HepG2 (cell line): ENCODE data around the gene NODAL. TPM values are rescaled to one million over a fixed set of nuclear protein-coding genes. Genes with fewer than 3 reads are reported as not detected.
A peak's percentile ranks its signal among the peaks of the same experiment; 100 is the strongest.

Experiments used
- ISL2 ChIP-seq: sonication (generic); formaldehyde crosslinking; IDR thresholded peaks from 2 replicates; pipeline ENCODE4 v1.5.0; 2020; ENCODE audit warnings: missing genetic modification reagents
- KAT8 ChIP-seq: IDR thresholded peaks from 2 replicates; pipeline ENCODE4 v1.6.1; 2016; ENCODE audit warnings: missing genetic modification reagents, missing compliant biosample characterization
- KMT2A ChIP-seq: sonication (generic); formaldehyde crosslinking; IDR thresholded peaks from 2 replicates; pipeline ENCODE4 v1.4.0; 2020; ENCODE audit warnings: missing genetic modification reagents
- NPAS2 ChIP-seq: sonication (generic); formaldehyde crosslinking; IDR thresholded peaks from 2 replicates; pipeline ENCODE4 v1.8.0; 2022; ENCODE audit warnings: mild to moderate bottlenecking, missing genetic modification reagents, borderline replicate concordance
- RBM39 ChIP-seq: fragments of 200-400 bp; formaldehyde crosslinking; IDR thresholded peaks from one replicate; pipeline ENCODE4 v1.6.1; 2018; ENCODE audit warnings: antibody characterized with exemption, mild to moderate bottlenecking, low read depth, low read length; ENCODE audit not compliant: poor library complexity, severe bottlenecking
- TBX3 ChIP-seq: fragments of 450-650 bp; IDR thresholded peaks from 2 replicates; pipeline ENCODE4 v1.6.1; 2017; ENCODE audit warnings: antibody characterized with exemption, mild to moderate bottlenecking, inconsistent platforms, borderline replicate concordance
- ZBTB7B ChIP-seq: sonication (generic); formaldehyde crosslinking; IDR thresholded peaks from 2 replicates; pipeline ENCODE4 v1.4.0; 2020; ENCODE audit warnings: missing genetic modification reagents
- ZIK1 ChIP-seq: sonication (generic); formaldehyde crosslinking; IDR thresholded peaks from 2 replicates; pipeline ENCODE4 v1.5.0; 2020; ENCODE audit warnings: mild to moderate bottlenecking, low read depth, missing genetic modification reagents, borderline replicate concordance
- ZNF24 ChIP-seq: fragments of 450-650 bp; IDR thresholded peaks from 2 replicates; pipeline ENCODE4 v1.6.1; 2017; ENCODE audit warnings: antibody characterized with exemption, mild to moderate bottlenecking
- ZNF44 ChIP-seq: sonication (generic); formaldehyde crosslinking; IDR thresholded peaks from 2 replicates; pipeline ENCODE4 v1.5.1; 2020; ENCODE audit warnings: mild to moderate bottlenecking, missing genetic modification reagents
- polyA plus RNA-seq, 8 experiments: library from polyadenylated mRNA; depleted of rRNA in 3 of 8; stranded (reverse) in 7 of 8; unstranded in 1 of 8; fragments of >200 nt; fragmentation: Illumina TruSeq in 4 of 8; extraction: Trizol in 4 of 8; gene quantifications; 2 replicates each; pipeline versions ENCODE4 v1.2.1 to v1.2.3, GENCODE V29; 2011 to 2016; ENCODE audit warnings: low read depth in 4 of 8, missing spikeins in 1 of 8, mixed read lengths in 1 of 8; ENCODE audit not compliant: insufficient read depth in 1 of 8
- total RNA-seq, 5 experiments: library from RNA; depleted of rRNA; stranded (reverse); fragments of >200 nt; fragmentation: Illumina TruSeq; extraction: Trizol; gene quantifications; 2 replicates each; pipeline ENCODE4 v1.2.3, GENCODE V29; 2016; ENCODE audit warnings: low read depth in 1 of 5
- TF ChIP-seq, protein P1 (sequence below): sonication (generic); formaldehyde crosslinking; IDR thresholded peaks from 2 replicates; pipeline ENCODE4 v1.4.0; 2020; ENCODE audit warnings: missing genetic modification reagents, borderline replicate concordance
- TF ChIP-seq, protein P2 (sequence below): sonication (generic); formaldehyde crosslinking; IDR thresholded peaks from 2 replicates; pipeline ENCODE4 v1.4.0; 2020; ENCODE audit warnings: low read depth, mild to moderate bottlenecking, missing genetic modification reagents
- TF ChIP-seq, protein P3 (sequence below): sonication (generic); formaldehyde crosslinking; IDR thresholded peaks from 2 replicates; pipeline ENCODE4 v1.4.0; 2020; ENCODE audit warnings: missing genetic modification reagents, borderline replicate concordance
- TF ChIP-seq, protein P4 (sequence below): sonication (generic); formaldehyde crosslinking; IDR thresholded peaks from 2 replicates; pipeline ENCODE4 v1.5.1; 2020; ENCODE audit warnings: missing genetic modification reagents, mild to moderate bottlenecking, borderline replicate concordance
- TF ChIP-seq, protein P5 (sequence below): sonication (generic); formaldehyde crosslinking; IDR thresholded peaks from 2 replicates; pipeline ENCODE4 v1.4.0; 2020; ENCODE audit warnings: mild to moderate bottlenecking, missing genetic modification reagents
- TF ChIP-seq, protein P6 (sequence below): sonication (generic); formaldehyde crosslinking; IDR thresholded peaks from 2 replicates; pipeline ENCODE4 v1.4.0; 2020; ENCODE audit warnings: missing genetic modification reagents

The NODAL gene
- total and polyA plus RNA-seq, 2 of the 13 experiments (the other 11 are each of a cell fraction or from before 2014, with no cell fraction given) = not detected

GRCh38 chr10:70404036-70404786, 37.3 kb downstream of the NODAL start, which contains the start of gene EIF4EBP2 (continued):
- TF ChIP-seq, protein P1, sequence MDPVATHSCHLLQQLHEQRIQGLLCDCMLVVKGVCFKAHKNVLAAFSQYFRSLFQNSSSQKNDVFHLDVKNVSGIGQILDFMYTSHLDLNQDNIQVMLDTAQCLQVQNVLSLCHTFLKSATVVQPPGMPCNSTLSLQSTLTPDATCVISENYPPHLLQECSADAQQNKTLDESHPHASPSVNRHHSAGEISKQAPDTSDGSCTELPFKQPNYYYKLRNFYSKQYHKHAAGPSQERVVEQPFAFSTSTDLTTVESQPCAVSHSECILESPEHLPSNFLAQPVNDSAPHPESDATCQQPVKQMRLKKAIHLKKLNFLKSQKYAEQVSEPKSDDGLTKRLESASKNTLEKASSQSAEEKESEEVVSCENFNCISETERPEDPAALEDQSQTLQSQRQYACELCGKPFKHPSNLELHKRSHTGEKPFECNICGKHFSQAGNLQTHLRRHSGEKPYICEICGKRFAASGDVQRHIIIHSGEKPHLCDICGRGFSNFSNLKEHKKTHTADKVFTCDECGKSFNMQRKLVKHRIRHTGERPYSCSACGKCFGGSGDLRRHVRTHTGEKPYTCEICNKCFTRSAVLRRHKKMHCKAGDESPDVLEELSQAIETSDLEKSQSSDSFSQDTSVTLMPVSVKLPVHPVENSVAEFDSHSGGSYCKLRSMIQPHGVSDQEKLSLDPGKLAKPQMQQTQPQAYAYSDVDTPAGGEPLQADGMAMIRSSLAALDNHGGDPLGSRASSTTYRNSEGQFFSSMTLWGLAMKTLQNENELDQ (CRISPR knock-in tag) = no peak
- TF ChIP-seq, protein P2, sequence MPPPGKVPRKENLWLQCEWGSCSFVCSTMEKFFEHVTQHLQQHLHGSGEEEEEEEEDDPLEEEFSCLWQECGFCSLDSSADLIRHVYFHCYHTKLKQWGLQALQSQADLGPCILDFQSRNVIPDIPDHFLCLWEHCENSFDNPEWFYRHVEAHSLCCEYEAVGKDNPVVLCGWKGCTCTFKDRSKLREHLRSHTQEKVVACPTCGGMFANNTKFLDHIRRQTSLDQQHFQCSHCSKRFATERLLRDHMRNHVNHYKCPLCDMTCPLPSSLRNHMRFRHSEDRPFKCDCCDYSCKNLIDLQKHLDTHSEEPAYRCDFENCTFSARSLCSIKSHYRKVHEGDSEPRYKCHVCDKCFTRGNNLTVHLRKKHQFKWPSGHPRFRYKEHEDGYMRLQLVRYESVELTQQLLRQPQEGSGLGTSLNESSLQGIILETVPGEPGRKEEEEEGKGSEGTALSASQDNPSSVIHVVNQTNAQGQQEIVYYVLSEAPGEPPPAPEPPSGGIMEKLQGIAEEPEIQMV (CRISPR knock-in tag) = 0 out of 2 replicates have a peak, but pooled peaks have one; percentile 62
- TF ChIP-seq, protein P3, sequence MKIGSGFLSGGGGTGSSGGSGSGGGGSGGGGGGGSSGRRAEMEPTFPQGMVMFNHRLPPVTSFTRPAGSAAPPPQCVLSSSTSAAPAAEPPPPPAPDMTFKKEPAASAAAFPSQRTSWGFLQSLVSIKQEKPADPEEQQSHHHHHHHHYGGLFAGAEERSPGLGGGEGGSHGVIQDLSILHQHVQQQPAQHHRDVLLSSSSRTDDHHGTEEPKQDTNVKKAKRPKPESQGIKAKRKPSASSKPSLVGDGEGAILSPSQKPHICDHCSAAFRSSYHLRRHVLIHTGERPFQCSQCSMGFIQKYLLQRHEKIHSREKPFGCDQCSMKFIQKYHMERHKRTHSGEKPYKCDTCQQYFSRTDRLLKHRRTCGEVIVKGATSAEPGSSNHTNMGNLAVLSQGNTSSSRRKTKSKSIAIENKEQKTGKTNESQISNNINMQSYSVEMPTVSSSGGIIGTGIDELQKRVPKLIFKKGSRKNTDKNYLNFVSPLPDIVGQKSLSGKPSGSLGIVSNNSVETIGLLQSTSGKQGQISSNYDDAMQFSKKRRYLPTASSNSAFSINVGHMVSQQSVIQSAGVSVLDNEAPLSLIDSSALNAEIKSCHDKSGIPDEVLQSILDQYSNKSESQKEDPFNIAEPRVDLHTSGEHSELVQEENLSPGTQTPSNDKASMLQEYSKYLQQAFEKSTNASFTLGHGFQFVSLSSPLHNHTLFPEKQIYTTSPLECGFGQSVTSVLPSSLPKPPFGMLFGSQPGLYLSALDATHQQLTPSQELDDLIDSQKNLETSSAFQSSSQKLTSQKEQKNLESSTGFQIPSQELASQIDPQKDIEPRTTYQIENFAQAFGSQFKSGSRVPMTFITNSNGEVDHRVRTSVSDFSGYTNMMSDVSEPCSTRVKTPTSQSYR (CRISPR knock-in tag) = no peak
- no peak for TF ChIP-seq ZNF44 (CRISPR knock-in tag)
- TF ChIP-seq ZIK1 (CRISPR knock-in tag) = 0 out of 2 replicates have a peak, but pooled peaks have one; percentile 66
- no peak for TF ChIP-seq ZNF24
- TF ChIP-seq KAT8 (CRISPR knock-in tag) = peak; percentile 85
- no peak; the same call in 1 of the 2 replicates for TF ChIP-seq ISL2
- TF ChIP-seq, protein P4, sequence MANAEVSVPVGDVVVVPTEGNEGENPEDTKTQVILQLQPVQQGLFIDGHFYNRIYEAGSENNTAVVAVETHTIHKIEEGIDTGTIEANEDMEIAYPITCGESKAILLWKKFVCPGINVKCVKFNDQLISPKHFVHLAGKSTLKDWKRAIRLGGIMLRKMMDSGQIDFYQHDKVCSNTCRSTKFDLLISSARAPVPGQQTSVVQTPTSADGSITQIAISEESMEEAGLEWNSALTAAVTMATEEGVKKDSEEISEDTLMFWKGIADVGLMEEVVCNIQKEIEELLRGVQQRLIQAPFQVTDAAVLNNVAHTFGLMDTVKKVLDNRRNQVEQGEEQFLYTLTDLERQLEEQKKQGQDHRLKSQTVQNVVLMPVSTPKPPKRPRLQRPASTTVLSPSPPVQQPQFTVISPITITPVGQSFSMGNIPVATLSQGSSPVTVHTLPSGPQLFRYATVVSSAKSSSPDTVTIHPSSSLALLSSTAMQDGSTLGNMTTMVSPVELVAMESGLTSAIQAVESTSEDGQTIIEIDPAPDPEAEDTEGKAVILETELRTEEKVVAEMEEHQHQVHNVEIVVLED (CRISPR knock-in tag) = peak; percentile 66
- TF ChIP-seq ZBTB7B (CRISPR knock-in tag) = no peak
- no peak for TF ChIP-seq NPAS2 (CRISPR knock-in tag)
- TF ChIP-seq, protein P5, sequence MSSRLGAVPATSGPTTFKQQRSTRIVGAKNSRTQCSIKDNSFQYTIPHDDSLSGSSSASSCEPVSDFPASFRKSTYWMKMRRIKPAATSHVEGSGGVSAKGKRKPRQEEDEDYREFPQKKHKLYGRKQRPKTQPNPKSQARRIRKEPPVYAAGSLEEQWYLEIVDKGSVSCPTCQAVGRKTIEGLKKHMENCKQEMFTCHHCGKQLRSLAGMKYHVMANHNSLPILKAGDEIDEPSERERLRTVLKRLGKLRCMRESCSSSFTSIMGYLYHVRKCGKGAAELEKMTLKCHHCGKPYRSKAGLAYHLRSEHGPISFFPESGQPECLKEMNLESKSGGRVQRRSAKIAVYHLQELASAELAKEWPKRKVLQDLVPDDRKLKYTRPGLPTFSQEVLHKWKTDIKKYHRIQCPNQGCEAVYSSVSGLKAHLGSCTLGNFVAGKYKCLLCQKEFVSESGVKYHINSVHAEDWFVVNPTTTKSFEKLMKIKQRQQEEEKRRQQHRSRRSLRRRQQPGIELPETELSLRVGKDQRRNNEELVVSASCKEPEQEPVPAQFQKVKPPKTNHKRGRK = no peak
- peak; percentile 53 for TF ChIP-seq RBM39
- TF ChIP-seq KMT2A = peak; percentile 59
- TF ChIP-seq, protein P6, sequence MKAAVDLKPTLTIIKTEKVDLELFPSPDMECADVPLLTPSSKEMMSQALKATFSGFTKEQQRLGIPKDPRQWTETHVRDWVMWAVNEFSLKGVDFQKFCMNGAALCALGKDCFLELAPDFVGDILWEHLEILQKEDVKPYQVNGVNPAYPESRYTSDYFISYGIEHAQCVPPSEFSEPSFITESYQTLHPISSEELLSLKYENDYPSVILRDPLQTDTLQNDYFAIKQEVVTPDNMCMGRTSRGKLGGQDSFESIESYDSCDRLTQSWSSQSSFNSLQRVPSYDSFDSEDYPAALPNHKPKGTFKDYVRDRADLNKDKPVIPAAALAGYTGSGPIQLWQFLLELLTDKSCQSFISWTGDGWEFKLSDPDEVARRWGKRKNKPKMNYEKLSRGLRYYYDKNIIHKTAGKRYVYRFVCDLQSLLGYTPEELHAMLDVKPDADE (CRISPR knock-in tag) = 0 out of 2 replicates have a peak, but pooled peaks have one; percentile 42
- no peak for TF ChIP-seq TBX3
